Measurements from ENCODE around the gene ZNF532.

Gene ZNF532

GRCh38 chr18:58983260-58984155 is 118.8 kb downstream of the ZNF532 start:
- no peak for DNase-seq

GRCh38 chr18:58988600-58988999 is 123.9 kb downstream of the ZNF532 start:
- no peak for DNase-seq

GRCh38 chr18:58989184-58989759 is 124.6 kb downstream of the ZNF532 start:
- no peak for DNase-seq

GRCh38 chr18:58990720-58991119 is 126.0 kb downstream of the ZNF532 start:
- DNase-seq: no peak

GRCh38 chr18:58991167-58991798 is 126.6 kb downstream of the ZNF532 start:
- DNase-seq: peak; percentile 41

- DNase-seq: no peak
These were observed 127.9 kb downstream of the ZNF532 start for GRCh38 chr18:58992301-58993231.

- peak; percentile 96 for DNase-seq
These were observed 128.6 kb downstream of the ZNF532 start for GRCh38 chr18:58993260-58993659.

- DNase-seq: no peak
These were observed 131.0 kb downstream of the ZNF532 start for GRCh38 chr18:58995663-58996062.

GRCh38 chr18:58996131-58996641 is 131.5 kb downstream of the ZNF532 start:
- DNase-seq: peak; percentile 98

GRCh38 chr18:58996696-58997095 is 132.0 kb downstream of the ZNF532 start:
- DNase-seq: no peak

GRCh38 chr18:58997811-58998337 is 133.2 kb downstream of the ZNF532 start:
- peak; percentile 97 for DNase-seq

GRCh38 chr18:58998401-58999203 is 133.9 kb downstream of the ZNF532 start:
- DNase-seq: peak; percentile 87

GRCh38 chr18:59001166-59001565 is 136.5 kb downstream of the ZNF532 start:
- no peak for DNase-seq

GRCh38 chr18:59001721-59002120 is 137.0 kb downstream of the ZNF532 start:
- no peak for DNase-seq

- no peak for DNase-seq
These were observed 138.4 kb downstream of the ZNF532 start for GRCh38 chr18:59002974-59003594.

GRCh38 chr18:59005262-59005661 is 140.6 kb downstream of the ZNF532 start:
- peak; percentile 98 for DNase-seq

GRCh38 chr18:59006461-59007067 is 141.9 kb downstream of the ZNF532 start:
- peak; percentile 75 for DNase-seq

- peak; percentile 89 for DNase-seq
These were observed 143.8 kb downstream of the ZNF532 start for GRCh38 chr18:59008302-59008974.

- no peak for DNase-seq
These were observed 145.2 kb downstream of the ZNF532 start for GRCh38 chr18:59009846-59010245.

Data from fibroblast of skin of back (primary cell).